Vagina (tissue), 2 donors: ENCODE data around the gene RPLP2. TPM values are rescaled to one million over a fixed set of nuclear protein-coding genes. Genes with fewer than 3 reads are reported as not detected.

Experiments
- DNase-seq, 2 donors: peaks; one replicate each; pipeline ENCODE4 v3.0.0-alpha.2; 2017; ENCODE audit errors: extremely low spot score in 2 of 2
- H3K27ac ChIP-seq: fragments of 200-600 bp; sonication (generic); one replicate; pipeline ENCODE4 v1.5.1; 2019
- H3K27me3 ChIP-seq: fragments of 200-600 bp; sonication (generic); one replicate; pipeline ENCODE4 v1.5.1; 2019
- H3K36me3 ChIP-seq, 2 donors: fragments of 200-600 bp; sonication (generic); one replicate each; pipeline ENCODE4 v1.5.1; 2017 to 2019
- H3K4me1 ChIP-seq: fragments of 200-600 bp; sonication (generic); one replicate; pipeline ENCODE4 v1.5.1; 2019
- H3K4me3 ChIP-seq, 2 donors: fragments of 200-600 bp; sonication (generic); 1 replicate in 1 of 2; 2 replicates in 1 of 2; pipeline ENCODE4 v1.5.1; 2016 to 2019
- H3K9me3 ChIP-seq: fragments of 200-600 bp; sonication (generic); one replicate; pipeline ENCODE4 v1.5.1; 2019
- POLR2A ChIP-seq, 2 donors: fragments of 450-650 bp; IDR thresholded peaks; one replicate each; pipeline ENCODE4 v1.6.1; 2017; ENCODE audit warnings: antibody characterized with exemption in 2 of 2, mild to moderate bottlenecking in 2 of 2, moderate library complexity in 2 of 2
- POLR2AphosphoS5 ChIP-seq, 2 donors: sonication (generic); formaldehyde crosslinking; IDR thresholded peaks; one replicate each; pipeline ENCODE4 v1.9.0; 2017; ENCODE audit warnings: antibody characterized with exemption in 2 of 2, mild to moderate bottlenecking in 2 of 2, low read depth in 1 of 2; ENCODE audit not compliant: insufficient read depth in 1 of 2
- intact Hi-C: fragments of 100-400 bp; cut with DNase I; formaldehyde crosslinking; loops from one replicate; pipeline ENCODE4 v1.15.1; 2023
- total RNA-seq: library from RNA; depleted of rRNA; stranded (reverse); fragments of >200 nt; gene quantifications from one replicate; pipeline ENCODE4 v1.2.3, GENCODE V29; 2016
- TF ChIP-seq, protein P1 (sequence below), 3 experiments: fragments of 450-650 bp in 2 of 3; fragments of 200-600 bp in 1 of 3; sonication (generic) in 1 of 3; IDR thresholded peaks; one replicate each; pipeline ENCODE4 v1.5.1; 2017 to 2019; ENCODE audit warnings: antibody characterized with exemption in 3 of 3, mild to moderate bottlenecking in 2 of 3, moderate library complexity in 2 of 3

The RPLP2 gene
- total RNA-seq, 1 donor from 2014 or later: 1,068 TPM

DNA sequence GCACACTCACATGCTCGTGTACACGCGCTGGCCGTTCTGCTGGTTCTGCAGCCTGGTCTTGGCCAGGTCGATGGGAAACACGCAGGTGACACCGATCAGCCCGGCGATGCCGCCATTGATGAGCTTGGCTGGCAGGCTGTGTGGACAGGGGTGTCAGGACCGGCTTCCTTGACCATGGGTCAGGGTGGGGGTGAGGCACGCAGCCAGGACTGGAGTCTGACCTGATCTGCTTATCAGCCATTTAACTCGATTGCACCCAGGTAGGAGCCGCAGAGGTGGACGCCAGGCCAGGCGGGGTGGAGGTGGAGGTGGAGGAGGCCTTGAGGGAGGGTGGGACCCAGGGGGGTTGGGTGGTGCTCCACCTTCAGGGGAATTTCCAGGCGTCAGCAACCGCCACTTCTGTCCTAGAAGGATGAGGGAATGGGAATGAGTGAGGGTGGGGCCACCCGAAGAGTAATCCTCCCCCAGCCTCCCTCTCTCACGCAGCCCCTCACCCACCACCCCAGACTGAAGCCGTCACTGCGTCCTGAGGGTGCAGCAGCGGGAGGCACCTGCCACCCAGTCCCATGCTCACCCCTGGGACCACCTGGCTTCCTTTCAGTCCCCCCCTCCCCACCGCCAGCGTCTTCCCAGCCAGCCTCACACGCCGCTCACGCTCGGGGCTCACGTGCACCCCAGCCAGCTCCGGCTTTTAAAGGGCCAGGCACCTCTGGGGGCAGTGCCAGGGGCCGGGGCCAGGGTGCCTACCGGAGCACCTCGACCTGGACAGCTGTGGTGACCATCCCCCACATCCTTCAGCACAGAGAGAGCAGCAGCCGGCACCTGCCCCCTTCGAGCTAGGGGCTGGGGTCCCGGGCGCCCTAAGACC lies 14.8 kb upstream of the RPLP2 start:
- intact Hi-C loops: no loop called here
- DNase-seq: no peak
- TF ChIP-seq POLR2A (IDR thresholded peaks at IDR 0.05) (no peak), POLR2AphosphoS5 (IDR thresholded peaks at IDR 0.05; ENCODE audit: insufficient read depth in 1 of 2, low read depth in 1 of 2) (no peak)
- TF ChIP-seq, protein P1, sequence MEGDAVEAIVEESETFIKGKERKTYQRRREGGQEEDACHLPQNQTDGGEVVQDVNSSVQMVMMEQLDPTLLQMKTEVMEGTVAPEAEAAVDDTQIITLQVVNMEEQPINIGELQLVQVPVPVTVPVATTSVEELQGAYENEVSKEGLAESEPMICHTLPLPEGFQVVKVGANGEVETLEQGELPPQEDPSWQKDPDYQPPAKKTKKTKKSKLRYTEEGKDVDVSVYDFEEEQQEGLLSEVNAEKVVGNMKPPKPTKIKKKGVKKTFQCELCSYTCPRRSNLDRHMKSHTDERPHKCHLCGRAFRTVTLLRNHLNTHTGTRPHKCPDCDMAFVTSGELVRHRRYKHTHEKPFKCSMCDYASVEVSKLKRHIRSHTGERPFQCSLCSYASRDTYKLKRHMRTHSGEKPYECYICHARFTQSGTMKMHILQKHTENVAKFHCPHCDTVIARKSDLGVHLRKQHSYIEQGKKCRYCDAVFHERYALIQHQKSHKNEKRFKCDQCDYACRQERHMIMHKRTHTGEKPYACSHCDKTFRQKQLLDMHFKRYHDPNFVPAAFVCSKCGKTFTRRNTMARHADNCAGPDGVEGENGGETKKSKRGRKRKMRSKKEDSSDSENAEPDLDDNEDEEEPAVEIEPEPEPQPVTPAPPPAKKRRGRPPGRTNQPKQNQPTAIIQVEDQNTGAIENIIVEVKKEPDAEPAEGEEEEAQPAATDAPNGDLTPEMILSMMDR (IDR thresholded peaks at IDR 0.05): no peak
- Histone ChIP-seq H3K9me3 (no peaks in the 10 kb centered on the region), H3K36me3 (peaks cover 0 to 3% of the 10 kb centered on the region in 2 donors), H3K4me1 (peaks cover 45% of the 10 kb centered on the region), H3K27me3 (no peaks in the 10 kb centered on the region), H3K27ac (peak overlapping the region; percentile 87), H3K4me3 (peak overlapping the region; percentile 65 to 97)

DNA sequence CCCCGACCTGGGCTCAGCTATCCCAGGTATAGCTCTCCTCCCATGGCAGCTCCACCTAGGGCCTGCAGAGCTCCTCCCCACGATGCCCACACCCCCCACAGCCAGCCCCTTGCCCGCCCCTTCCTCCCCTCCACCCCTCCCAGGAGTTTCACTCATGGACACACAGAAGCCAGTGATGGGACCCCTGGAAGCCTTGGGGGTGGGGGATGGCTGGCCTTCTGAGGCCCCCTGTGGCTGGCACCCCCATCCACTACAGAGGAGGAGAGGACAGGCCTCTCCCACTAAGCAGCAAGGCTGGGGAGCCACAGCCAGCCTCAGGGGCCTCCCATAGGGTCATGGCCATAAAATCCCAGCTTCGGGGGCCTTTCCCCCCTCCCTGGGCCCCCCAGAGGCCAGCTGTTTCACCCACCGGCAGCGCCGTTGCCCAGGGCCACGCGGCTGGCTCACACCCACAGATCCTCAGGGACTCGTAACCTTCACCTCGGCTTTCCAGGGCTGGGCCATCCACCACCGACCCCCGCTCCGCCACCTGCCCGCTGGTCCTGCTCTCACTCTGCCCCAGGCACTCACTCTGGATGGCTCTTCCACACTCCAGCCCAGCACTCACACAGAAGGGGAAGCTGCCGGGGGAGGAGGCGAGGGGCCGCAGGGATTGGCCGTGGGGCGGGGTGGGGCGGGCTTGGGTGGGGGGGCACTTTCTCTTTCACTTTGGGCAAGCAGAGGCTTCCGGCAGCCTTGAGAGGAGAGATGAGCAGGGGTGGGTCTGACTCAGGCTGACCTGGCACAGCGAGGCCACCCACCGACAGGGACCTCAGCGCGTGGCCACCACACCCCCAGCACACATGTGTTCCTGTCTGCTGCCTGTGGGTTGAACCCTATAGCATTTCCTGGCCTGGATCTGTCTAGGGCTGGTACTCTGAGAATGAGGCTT lies 13.9 kb upstream of the RPLP2 start:
- peaks cover 0 to 9% of the 10 kb centered on the region in 2 donors for H3K36me3 ChIP-seq
- peak overlapping the region; percentile 65 to 97 for H3K4me3 ChIP-seq
- H3K27ac ChIP-seq: peak overlapping the region; percentile 87
- peaks cover 37% of the 10 kb centered on the region for H3K4me1 ChIP-seq
- intact Hi-C loops: no loop called here
- peak in 1 of 2 donors; percentile 41 for TF ChIP-seq POLR2AphosphoS5 (IDR thresholded peaks at IDR 0.05; ENCODE audit: insufficient read depth in 1 of 2, low read depth in 1 of 2)
- TF ChIP-seq POLR2A (IDR thresholded peaks at IDR 0.05): no peak
- TF ChIP-seq, protein P1 (IDR thresholded peaks at IDR 0.05): no peak
- no peaks in the 10 kb centered on the region for H3K27me3 ChIP-seq
- DNase-seq: no peak
- no peaks in the 10 kb centered on the region for H3K9me3 ChIP-seq

DNA sequence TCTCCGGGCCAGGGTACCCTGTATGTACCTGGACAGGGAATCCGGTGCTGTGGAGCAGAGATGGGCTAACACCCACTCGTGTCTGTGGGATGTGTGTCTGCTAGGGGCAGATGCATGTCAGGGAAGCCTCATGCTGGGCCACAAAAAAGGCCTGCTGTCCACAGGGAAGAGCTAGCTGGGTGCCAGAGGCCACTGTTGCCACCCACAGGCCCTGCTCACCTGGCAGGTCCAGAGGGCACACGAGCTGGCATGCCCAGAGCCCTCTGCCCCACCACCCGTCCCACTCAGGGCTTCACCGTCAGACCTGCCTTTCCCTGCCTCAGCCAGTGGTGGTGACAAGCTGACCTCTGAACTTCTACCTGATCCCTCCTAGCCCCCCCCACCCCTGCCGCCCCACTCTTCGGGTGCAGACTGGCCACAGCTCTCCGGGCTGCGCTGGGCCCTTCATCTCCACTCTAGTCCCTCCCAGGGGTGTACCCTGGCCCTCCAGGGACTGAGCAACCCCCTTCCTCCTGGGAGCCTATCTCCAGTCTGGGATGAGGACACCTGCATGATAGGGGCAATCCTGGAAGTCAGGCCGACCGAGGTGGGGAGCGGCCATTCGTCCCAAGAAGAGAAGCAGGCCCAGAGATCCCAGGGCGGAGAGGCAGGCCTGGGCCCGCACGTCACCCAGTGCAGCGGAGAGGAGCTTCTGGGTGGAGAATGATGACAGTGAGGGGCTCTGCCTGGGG lies 13.0 kb upstream of the RPLP2 start:
- H3K4me3 ChIP-seq: peak overlapping the region; percentile 65 to 97
- DNase-seq: no peak
- peaks cover 37% of the 10 kb centered on the region for H3K4me1 ChIP-seq
- TF ChIP-seq POLR2A (IDR thresholded peaks at IDR 0.05): no peak
- no peak for TF ChIP-seq POLR2AphosphoS5 (IDR thresholded peaks at IDR 0.05; ENCODE audit: insufficient read depth in 1 of 2, low read depth in 1 of 2)
- TF ChIP-seq, protein P1 (IDR thresholded peaks at IDR 0.05): no peak
- H3K9me3 ChIP-seq: no peaks in the 10 kb centered on the region
- peak overlapping the region; percentile 87 for H3K27ac ChIP-seq
- peaks cover 0 to 9% of the 10 kb centered on the region in 2 donors for H3K36me3 ChIP-seq
- intact Hi-C loops: no loop called here
- no peaks in the 10 kb centered on the region for H3K27me3 ChIP-seq

DNA sequence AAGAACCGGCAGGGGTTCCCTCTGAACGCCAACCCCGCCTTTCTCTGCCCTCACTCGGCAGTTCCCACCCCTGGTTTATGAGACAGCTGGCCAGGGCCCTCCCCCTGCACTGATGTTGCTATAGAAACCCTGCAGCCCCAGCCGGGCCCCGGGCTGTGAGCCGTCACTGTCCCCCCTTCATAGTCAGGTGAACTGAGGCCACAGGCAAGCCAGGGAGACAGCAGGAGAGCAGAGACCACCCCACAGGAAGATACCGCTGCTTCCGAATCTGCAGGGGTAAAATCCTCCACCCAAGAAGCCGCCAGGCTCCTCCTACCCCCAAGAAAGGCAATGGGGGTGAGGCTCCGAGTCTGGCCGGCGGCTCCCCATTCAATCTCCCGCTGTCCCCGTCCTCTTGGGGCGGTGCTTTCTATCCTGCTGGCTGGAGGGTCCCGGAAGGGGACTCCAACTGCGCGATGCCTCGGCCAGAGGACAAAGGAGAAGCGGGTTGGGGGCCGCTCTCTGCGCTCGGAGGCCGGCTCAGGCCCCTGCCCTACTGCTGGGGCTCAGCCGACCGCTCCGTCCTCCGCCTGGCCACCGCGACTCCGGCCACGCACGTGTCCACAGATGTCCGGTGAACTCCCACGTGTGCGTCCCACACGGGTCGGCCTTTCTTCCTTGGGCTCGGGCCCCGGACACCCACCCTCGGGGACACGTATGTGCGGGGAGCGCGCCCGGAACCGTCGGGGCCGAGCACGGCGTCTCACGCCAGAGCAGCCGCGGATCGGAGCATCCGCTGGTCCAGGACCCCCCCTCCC lies 12.3 kb upstream of the RPLP2 start:
- TF ChIP-seq POLR2A (IDR thresholded peaks at IDR 0.05) (no peak), POLR2AphosphoS5 (IDR thresholded peaks at IDR 0.05; ENCODE audit: insufficient read depth in 1 of 2, low read depth in 1 of 2) (peak; percentile 19 to 66)
- TF ChIP-seq, protein P1 (IDR thresholded peaks at IDR 0.05): no peak
- Histone ChIP-seq H3K4me1 (peaks cover 37% of the 10 kb centered on the region), H3K27ac (peak overlapping the region; percentile 87), H3K4me3 (peak overlapping the region; percentile 65 to 97), H3K27me3 (no peaks in the 10 kb centered on the region), H3K9me3 (no peaks in the 10 kb centered on the region), H3K36me3 (peaks cover 0 to 12% of the 10 kb centered on the region in 2 donors)
- DNase-seq: no peak
- intact Hi-C loops: no loop called here
